ENCODE results near the gene COMMD7.

DNA sequence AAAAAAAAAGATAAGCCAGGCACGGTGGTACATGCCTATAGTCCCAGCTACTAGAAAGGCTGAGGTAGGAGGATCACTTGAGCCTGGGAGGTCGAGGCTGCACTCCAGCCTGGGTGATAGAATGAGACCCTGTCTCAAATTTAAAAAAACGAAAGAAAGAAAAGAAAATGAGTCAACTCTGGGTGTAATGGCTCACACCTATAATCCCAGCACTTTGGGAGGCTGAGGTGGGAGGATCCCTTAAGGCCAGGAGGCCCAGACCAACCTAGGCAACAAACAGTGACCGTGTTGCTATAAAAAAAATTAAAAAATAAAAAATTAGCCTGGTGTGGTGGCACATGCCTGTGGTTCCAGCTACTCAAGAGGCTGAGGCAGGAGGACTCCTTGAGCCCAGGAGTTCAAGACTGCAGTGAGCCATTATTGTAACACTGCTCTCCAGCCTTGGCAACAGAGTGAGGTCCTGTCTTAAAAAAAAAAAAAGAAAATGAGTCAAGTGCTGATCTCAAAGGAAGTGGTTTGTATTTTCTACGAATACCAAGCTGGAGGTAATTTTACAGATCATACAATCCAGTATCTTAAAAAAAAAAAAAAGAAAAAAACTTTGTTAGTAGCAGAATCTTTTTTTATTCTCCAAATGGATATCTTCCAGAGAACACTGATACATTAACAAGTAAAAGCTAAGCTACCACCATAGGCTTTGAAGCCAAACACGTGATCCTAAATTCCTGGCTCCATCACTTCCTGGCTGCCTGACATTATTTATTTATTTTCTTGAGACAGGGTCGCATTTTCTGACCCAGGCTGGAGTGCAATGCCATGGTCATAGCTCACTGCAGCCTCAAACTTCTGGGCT lies 5.7 kb downstream of the COMMD7 start:
- TF ChIP-seq POLR2A (IDR thresholded peaks at IDR 0.05; ENCODE audit: low read length) (no peak), GATA1 (IDR thresholded peaks at IDR 0.05; ENCODE audit: low read depth, low read length) (no peak)
